ENCODE measurements around the gene STK32B. TPM values are rescaled to one million over a fixed set of nuclear protein-coding genes. Genes with fewer than 3 reads are reported as not detected.

The STK32B gene
- total and polyA plus RNA-seq, 2 of the 8 experiments (the other 6 are each of a cell fraction or from before 2014, with no cell fraction given), result 2.3 to 2.5 TPM

DNA sequence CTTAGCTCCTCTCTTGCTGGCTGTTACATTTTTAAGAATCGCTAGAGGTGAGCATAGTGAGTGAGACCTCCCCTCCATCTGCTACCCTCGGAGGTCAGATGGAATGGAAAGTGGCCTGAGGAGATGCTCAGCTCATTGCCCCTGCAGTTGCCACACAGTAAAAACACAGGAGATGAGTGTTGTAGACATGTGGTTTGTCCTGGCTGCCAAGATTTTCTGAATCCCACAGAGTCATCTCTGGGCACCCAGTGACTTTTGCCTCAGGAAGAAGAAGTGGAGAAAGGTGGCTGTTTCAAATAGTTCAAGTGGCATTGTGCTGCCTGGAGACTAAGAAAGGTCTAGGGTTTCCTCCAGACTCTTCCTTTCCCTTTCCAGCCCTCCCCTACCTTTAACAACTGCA lies 271.0 kb downstream of the STK32B start:
- no peak overlapping the region for H2BK5ac ChIP-seq (ENCODE audit: low read depth, low read length)
- no peaks in the 10 kb centered on the region for H4K20me1 ChIP-seq (replicated peaks in 1 of 2; ENCODE audit: control insufficient read depth in 1 of 2, insufficient read depth in 2 of 2, low read length in 2 of 2)
- no peak overlapping the region for H4K8ac ChIP-seq (ENCODE audit: extremely low read depth, insufficient read depth, low read length)
- H3K79me1 ChIP-seq (ENCODE audit: low read depth, low read length), result no peaks in the 10 kb centered on the region
- H2BK12ac ChIP-seq (ENCODE audit: low read depth, low read length), result no peak overlapping the region
- no peak overlapping the region for H4K91ac ChIP-seq (replicated peaks; ENCODE audit: insufficient read length, low read length)
- H2AFZ ChIP-seq (ENCODE audit: low read length), result no peak overlapping the region
- DNase-seq (ENCODE audit: low read depth in 1 of 2, low spot score in 2 of 2) (no peak), FAIRE-seq (no peak)
- no peaks in the 10 kb centered on the region for H3K27me3 ChIP-seq (replicated peaks in 1 of 4; ENCODE audit: control insufficient read depth in 3 of 4, extremely low read depth in 1 of 4, insufficient read depth in 3 of 4, low read length in 3 of 4)
- no peak overlapping the region for H3K4me2 ChIP-seq (ENCODE audit: insufficient read depth in 1 of 2, low read depth in 2 of 2, low read length in 2 of 2)
- H3K18ac ChIP-seq (ENCODE audit: extremely low read depth, low read length), result no peak overlapping the region
- H2BK15ac ChIP-seq (ENCODE audit: low read length), result no peak overlapping the region
- H3K27ac ChIP-seq (ENCODE audit: low read depth, low read length), result no peak overlapping the region
- H3K23me2 ChIP-seq (ENCODE audit: low read depth, low read length), result no peaks in the 10 kb centered on the region
- no peak overlapping the region for H3K23ac ChIP-seq (ENCODE audit: insufficient read length)
- no peak overlapping the region for H3K56ac ChIP-seq (replicated peaks; ENCODE audit: insufficient read length, low read depth, low read length)
- no peak overlapping the region for H3K14ac ChIP-seq (ENCODE audit: insufficient read length)
- H3K4ac ChIP-seq (replicated peaks; ENCODE audit: insufficient read length, low read depth, low read length), result no peak overlapping the region
- no peak overlapping the region for H2BK120ac ChIP-seq (replicated peaks; ENCODE audit: low read depth, low read length)
- ChIA-PET CTCF (ENCODE audit: partially characterized antibody) (interaction anchor here (0.8 kb wide), 1 partner anchor 45 kb away, joined by 3 read pairs; no protein-coding TSS in a partner anchor), POLR2A (ENCODE audit: partially characterized antibody) (no interaction called here)
- no peaks in the 10 kb centered on the region for H3K79me2 ChIP-seq (ENCODE audit: control insufficient read depth in 1 of 2, insufficient read depth in 2 of 2, low read length in 2 of 2)
- WGBS, 2 experiments (ENCODE audit: extremely low coverage in 1 of 2, insufficient coverage in 1 of 2, insufficient read length in 1 of 2, insufficient replicate concordance in 2 of 2, low coverage in 1 of 2, low lambda C conversion rate in 2 of 2, missing lambda C conversion rate in 1 of 2), result 97% methylated on average over 2 of the region's 2 CpGs; no CpG with 5 or more reads in 1 of the 2 experiments
- no peak overlapping the region for H2BK20ac ChIP-seq (ENCODE audit: low read length)
- no peak overlapping the region for H2AK5ac ChIP-seq (ENCODE audit: low read depth, low read length)
- H3K36me3 ChIP-seq (ENCODE audit: control insufficient read depth in 2 of 4, insufficient read depth in 4 of 4, low read length in 3 of 4), result no peaks in the 10 kb centered on the region
- no peaks in the 10 kb centered on the region for H3K4me1 ChIP-seq (replicated peaks in 1 of 4; ENCODE audit: control insufficient read depth in 3 of 4, insufficient read depth in 4 of 4, low read length in 3 of 4)
- peaks cover 8 to 10% of the 10 kb centered on the region in 2 experiments; a peak in 3 of 4 replicates for H3K9me3 ChIP-seq (ENCODE audit: insufficient read depth in 2 of 2, low read depth in 1 of 2, low read length in 1 of 2)
- no peak overlapping the region for H3K9ac ChIP-seq (replicated peaks in 1 of 4; ENCODE audit: extremely low read depth in 1 of 4, low read depth in 3 of 4, low read length in 3 of 4)
- H3K4me3 ChIP-seq (ENCODE audit: extremely low read depth in 1 of 4, insufficient read depth in 2 of 4, low read depth in 3 of 4, low read length in 4 of 4), result no peak overlapping the region
- no peak overlapping the region for H4K5ac ChIP-seq (ENCODE audit: insufficient read length, low read depth, low read length)
- no peak for TF ChIP-seq BRCA1 (IDR thresholded peaks at IDR 0.05; ENCODE audit: low read depth, low read length)
- no peak for TF ChIP-seq CHD1 (IDR thresholded peaks at IDR 0.05; ENCODE audit: low read depth, low read length)

All from H1 (cell line).